Measurements from ENCODE around the gene PARP1.

PARP1 gene

DNA sequence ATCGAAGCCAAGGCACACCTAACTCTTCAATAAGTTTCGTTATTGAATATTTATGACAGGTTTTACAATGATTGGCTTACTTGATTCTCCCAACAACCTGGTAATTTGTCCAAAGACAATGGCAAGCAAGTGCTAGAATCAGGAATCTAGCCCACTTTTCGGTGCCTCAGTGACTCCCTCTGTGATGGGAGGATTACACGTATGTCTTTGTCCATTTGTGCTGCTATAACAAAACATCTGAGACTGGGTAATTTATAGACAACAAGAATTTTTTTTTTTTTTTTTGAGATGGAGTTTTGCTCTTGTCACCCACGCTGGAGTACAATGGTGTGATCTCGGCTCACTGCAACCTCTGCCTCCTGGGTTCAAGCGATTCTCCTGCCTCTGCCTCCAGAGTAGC lies 96.5 kb downstream of the PARP1 start:
- Mint-ChIP-seq H3K4me3 (no peak overlapping the region), H3K36me3 (ENCODE audit: low read depth) (peaks cover 6% of the 10 kb centered on the region), H3K27ac (no peak overlapping the region), H3K9me3 (no peaks in the 10 kb centered on the region), H3K4me1 (ENCODE audit: low read depth) (peaks cover 23% of the 10 kb centered on the region), H3K27me3 (peaks cover 38% of the 10 kb centered on the region)
- no peak for DNase-seq

Data from activated T-cell treated with anti-CD3 and anti-CD28 coated beads, Interleukin-2, amount 50 U/mL, for 24 hours (primary cell).